H9 (cell line): Measurements from ENCODE around the gene MFSD6. TPM values are rescaled to one million over a fixed set of nuclear protein-coding genes. Genes with fewer than 3 reads are reported as not detected.

Experiments used
- DNase-seq: peaks from one replicate; pipeline ENCODE4 v3.0.0-alpha.2; 2017
- H2AFZ ChIP-seq: one replicate; pipeline ENCODE4 v1.6.1; 2013; ENCODE audit warnings: mild to moderate bottlenecking, low read length, control low read depth, moderate library complexity
- H2AK5ac ChIP-seq: 2 replicates; pipeline ENCODE4 v1.6.1; 2013; ENCODE audit warnings: low read length, control low read depth, mixed read lengths; ENCODE audit not compliant: insufficient read length
- H2BK120ac ChIP-seq: one replicate; pipeline ENCODE4 v1.6.1; 2013; ENCODE audit warnings: low read depth, mild to moderate bottlenecking, low read length, control low read depth, inconsistent platforms; ENCODE audit not compliant: poor library complexity, severe bottlenecking
- H2BK12ac ChIP-seq: 2 replicates; pipeline ENCODE4 v1.6.1; 2013; ENCODE audit warnings: low read length, control low read depth, mixed read lengths, low read depth; ENCODE audit not compliant: insufficient read length
- H2BK15ac ChIP-seq: 2 replicates; pipeline ENCODE4 v1.6.1; 2013; ENCODE audit warnings: low read depth, low read length, control low read depth
- H2BK20ac ChIP-seq: one replicate; pipeline ENCODE4 v1.6.1; 2013; ENCODE audit warnings: low read depth, mild to moderate bottlenecking, low read length, control low read depth, inconsistent platforms; ENCODE audit not compliant: poor library complexity, severe bottlenecking
- H2BK5ac ChIP-seq: 2 replicates; pipeline ENCODE4 v1.6.1; 2013; ENCODE audit warnings: low read length, control low read depth, mixed read lengths; ENCODE audit not compliant: insufficient read length
- H3K14ac ChIP-seq: 2 replicates; pipeline ENCODE4 v1.6.1; 2013; ENCODE audit warnings: low read length, control low read depth; ENCODE audit not compliant: insufficient read depth
- H3K18ac ChIP-seq: 2 replicates; pipeline ENCODE4 v1.6.1; 2013; ENCODE audit warnings: low read depth, mild to moderate bottlenecking, mixed read lengths, low read length, control low read depth; ENCODE audit not compliant: insufficient read length
- H3K23ac ChIP-seq: 2 replicates; pipeline ENCODE4 v1.6.1; 2013; ENCODE audit warnings: low read length, control low read depth, mixed read lengths, low read depth; ENCODE audit not compliant: insufficient read length
- H3K23me2 ChIP-seq: 2 replicates; pipeline ENCODE4 v1.6.1; 2013; ENCODE audit warnings: low read depth, mild to moderate bottlenecking, mixed read lengths, low read length, control low read depth; ENCODE audit not compliant: insufficient read length, poor library complexity, severe bottlenecking
- H3K27ac ChIP-seq: 2 replicates; pipeline ENCODE4 v1.5.1; 2013; ENCODE audit warnings: low read length, control low read depth, mixed read lengths, low read depth; ENCODE audit not compliant: insufficient read length
- H3K27me3 ChIP-seq: 2 replicates; pipeline ENCODE4 v1.6.1; 2013; ENCODE audit warnings: low read length, control low read depth, inconsistent platforms; ENCODE audit not compliant: insufficient read depth
- H3K4ac ChIP-seq: 2 replicates; pipeline ENCODE4 v1.6.1; 2013; ENCODE audit warnings: low read depth, mild to moderate bottlenecking, control low read depth, inconsistent platforms, low read length, moderate library complexity
- H3K4me1 ChIP-seq: 2 replicates; pipeline ENCODE4 v1.6.1; 2013; ENCODE audit warnings: low read length, control low read depth, inconsistent platforms; ENCODE audit not compliant: insufficient read depth
- H3K4me2 ChIP-seq: 2 replicates; pipeline ENCODE4 v1.6.1; 2013; ENCODE audit warnings: low read length, control low read depth, mixed read lengths; ENCODE audit not compliant: insufficient read length, insufficient read depth
- H3K56ac ChIP-seq: 2 replicates; pipeline ENCODE4 v1.6.1; 2013; ENCODE audit warnings: low read depth, mild to moderate bottlenecking, mixed read lengths, low read length, control low read depth; ENCODE audit not compliant: insufficient read length
- H3K79me1 ChIP-seq: 2 replicates; pipeline ENCODE4 v1.6.1; 2013; ENCODE audit warnings: low read depth, mild to moderate bottlenecking, moderate library complexity, low read length, control low read depth, inconsistent platforms; ENCODE audit not compliant: insufficient read depth, poor library complexity, severe bottlenecking
- H3K79me2 ChIP-seq: 2 replicates; pipeline ENCODE4 v1.6.1; 2013; ENCODE audit warnings: low read length, control low read depth, inconsistent platforms; ENCODE audit not compliant: insufficient read depth
- H3K9ac ChIP-seq: 2 replicates; pipeline ENCODE4 v1.6.1; 2013; ENCODE audit warnings: low read length, control low read depth, mixed read lengths; ENCODE audit not compliant: insufficient read length; ENCODE audit errors: extremely low read depth
- H3K9me3 ChIP-seq: one replicate; pipeline ENCODE4 v1.6.1; 2013; ENCODE audit warnings: low read depth, low read length, inconsistent platforms; ENCODE audit not compliant: control insufficient read depth
- H3T11ph ChIP-seq: one replicate; pipeline ENCODE4 v1.6.1; 2013; ENCODE audit warnings: mild to moderate bottlenecking, low read length, control low read depth, inconsistent platforms
- H4K20me1 ChIP-seq: one replicate; pipeline ENCODE4 v1.6.1; 2013; ENCODE audit not compliant: control insufficient read depth, insufficient read length, insufficient read depth
- H4K5ac ChIP-seq: 2 replicates; pipeline ENCODE4 v1.6.1; 2013; ENCODE audit warnings: low read depth, mild to moderate bottlenecking, mixed read lengths, low read length, control low read depth; ENCODE audit not compliant: insufficient read length
- H4K8ac ChIP-seq: replicated peaks from 2 replicates; pipeline ENCODE4 v1.6.1; 2013; ENCODE audit warnings: low read length, control low read depth, mixed read lengths, low read depth; ENCODE audit not compliant: insufficient read length
- H4K91ac ChIP-seq: 2 replicates; pipeline ENCODE4 v1.6.1; 2013; ENCODE audit warnings: low read depth, mild to moderate bottlenecking, moderate library complexity, mixed read lengths, low read length, control low read depth; ENCODE audit not compliant: insufficient read length
- H3K27ac Mint-ChIP-seq, 3 experiments: 2 replicates in 2 of 3; 3 replicates in 1 of 3; pipeline ENCODE4 v1.8.0; 2020 to 2021; ENCODE audit warnings: mixed read lengths in 3 of 3, mild to moderate bottlenecking in 1 of 3, moderate library complexity in 1 of 3
- H3K27me3 Mint-ChIP-seq: 2 replicates; pipeline ENCODE4 v1.8.0; 2021; ENCODE audit warnings: low read depth, mild to moderate bottlenecking, moderate library complexity, mixed read lengths
- H3K36me3 Mint-ChIP-seq, 3 experiments: 2 replicates in 2 of 3; 3 replicates in 1 of 3; pipeline ENCODE4 v1.8.0; 2020 to 2021; ENCODE audit warnings: low read depth in 3 of 3, mixed read lengths in 3 of 3; ENCODE audit not compliant: insufficient read depth in 1 of 3
- H3K4me1 Mint-ChIP-seq, 2 experiments: 2 replicates each; pipeline ENCODE4 v1.8.0; 2020; ENCODE audit warnings: mixed read lengths in 2 of 2
- H3K4me3 Mint-ChIP-seq, 2 experiments: 2 replicates in 1 of 2; 3 replicates in 1 of 2; pipeline ENCODE4 v1.8.0; 2020 to 2021; ENCODE audit warnings: mild to moderate bottlenecking in 2 of 2, mixed read lengths in 2 of 2, moderate library complexity in 1 of 2
- H3K9me3 Mint-ChIP-seq, 2 experiments: 2 replicates in 1 of 2; 3 replicates in 1 of 2; pipeline ENCODE4 v1.8.0; 2020; ENCODE audit warnings: mild to moderate bottlenecking in 2 of 2, mixed read lengths in 2 of 2, moderate library complexity in 1 of 2
- CTCF ChIP-seq: fragments of 200-600 bp; sonication (generic); conservative IDR thresholded peaks from 3 replicates; pipeline ENCODE4 v1.8.0; 2021; ENCODE audit warnings: antibody characterized with exemption, mild to moderate bottlenecking
- WGBS: extraction: QIAGEN DNeasy Blood & Tissue Kit; methylation state at CpG from one replicate; pipeline ENCODE4 v1.1.7; 2013; ENCODE audit warnings: missing lambda C conversion rate, low lambda C conversion rate, mixed read lengths; ENCODE audit not compliant: insufficient read length; ENCODE audit errors: extremely low coverage; 5-methylcytosine and 5-hydroxymethylcytosine counted together
- total RNA-seq: library from RNA; stranded (reverse); gene quantifications from 2 replicates; pipeline ENCODE4 v1.2.1, GENCODE V29; 2021

MFSD6 gene
- total RNA-seq, 1 experiment from 2014 or later = 4.0 TPM

- no peak overlapping the region for H3T11ph ChIP-seq
- H2AFZ ChIP-seq = no peak overlapping the region
- H3K9ac ChIP-seq = no peak overlapping the region
- no peak overlapping the region for H3K14ac ChIP-seq
- H3K56ac ChIP-seq = no peak overlapping the region
- no peak overlapping the region for H3K27ac Mint-ChIP-seq
- H3K4me1 ChIP-seq = no peaks in the 10 kb centered on the region
- no peaks in the 10 kb centered on the region for H3K79me2 ChIP-seq
- H3K27me3 Mint-ChIP-seq = peaks cover 3% of the 10 kb centered on the region
- H2AK5ac ChIP-seq = no peak overlapping the region
- H3K27me3 ChIP-seq = no peaks in the 10 kb centered on the region
- H2BK12ac ChIP-seq = no peak overlapping the region
- TF ChIP-seq CTCF = no peak
- H3K23me2 ChIP-seq = no peaks in the 10 kb centered on the region
- no peak overlapping the region for H2BK5ac ChIP-seq
- no peak overlapping the region for H3K4me3 Mint-ChIP-seq
- peaks cover 8 to 23% (median 18%) of the 10 kb centered on the region in 3 experiments for H3K36me3 Mint-ChIP-seq
- DNase-seq = no peak
- no peak overlapping the region for H3K4ac ChIP-seq
- H3K18ac ChIP-seq = no peak overlapping the region
- no peak overlapping the region for H3K4me2 ChIP-seq
- no peaks in the 10 kb centered on the region for H3K79me1 ChIP-seq
- WGBS = no CpG with 5 or more reads among the region's 5 CpGs
- H3K9me3 ChIP-seq = no peaks in the 10 kb centered on the region
- no peak overlapping the region for H4K91ac ChIP-seq
- peaks cover 5 to 7% of the 10 kb centered on the region in 2 experiments; a peak in 2 of 4 replicates for H3K4me1 Mint-ChIP-seq
- no peak overlapping the region for H2BK120ac ChIP-seq
- no peak overlapping the region for H4K5ac ChIP-seq
- H4K20me1 ChIP-seq = no peaks in the 10 kb centered on the region
- no peak overlapping the region for H3K27ac ChIP-seq
- H4K8ac ChIP-seq = no peak overlapping the region
- no peak overlapping the region for H3K23ac ChIP-seq
- no peak overlapping the region for H2BK20ac ChIP-seq
- H2BK15ac ChIP-seq = no peak overlapping the region
- H3K9me3 Mint-ChIP-seq = peaks cover 13 to 26% of the 10 kb centered on the region in 2 experiments
These were observed 62.2 kb downstream of the MFSD6 start for GRCh38 chr2:190470256-190470826.
